Astrocyte (in vitro differentiated cells and primary cell): ENCODE measurements around the gene MYO3B. TPM values are rescaled to one million over a fixed set of nuclear protein-coding genes. Genes with fewer than 3 reads are reported as not detected.

Experiments
- DNase-seq: peaks from one replicate; pipeline ENCODE4 v3.0.0-alpha.2; 2010; ENCODE audit warnings: low read depth
- FAIRE-seq: peaks from 2 replicates; lab custom pipeline; 2011; peaks lifted over from hg19 to GRCh38; lab: Jason Lieb, UNC
- H2AFZ ChIP-seq: 2 replicates; pipeline ENCODE4 v1.6.0; 2012; ENCODE audit warnings: low read depth, low read length, inconsistent platforms
- H3K27ac ChIP-seq: 2 replicates; pipeline ENCODE4 v1.5.1; 2011; ENCODE audit warnings: low read depth, low read length, inconsistent platforms
- H3K27me3 ChIP-seq: 2 replicates; pipeline ENCODE4 v1.6.0; 2011; ENCODE audit warnings: low read length, inconsistent platforms; ENCODE audit not compliant: insufficient read depth
- H3K36me3 ChIP-seq: 2 replicates; pipeline ENCODE4 v1.5.1; 2011; ENCODE audit warnings: low read length, inconsistent platforms; ENCODE audit not compliant: insufficient read depth
- H3K4me1 ChIP-seq: 2 replicates; pipeline ENCODE4 v1.5.1; 2011; ENCODE audit warnings: low read length, inconsistent platforms; ENCODE audit not compliant: insufficient read depth
- H3K4me2 ChIP-seq: 2 replicates; pipeline ENCODE4 v1.6.0; 2012; ENCODE audit warnings: low read length, inconsistent platforms
- H3K4me3 ChIP-seq: 2 replicates; pipeline ENCODE4 v1.5.1; 2011; ENCODE audit warnings: low read depth, mild to moderate bottlenecking, low read length, inconsistent platforms; ENCODE audit not compliant: insufficient read depth
- H3K79me2 ChIP-seq: 2 replicates; pipeline ENCODE4 v1.6.0; 2012; ENCODE audit warnings: mild to moderate bottlenecking, low read length, inconsistent platforms; ENCODE audit not compliant: insufficient read depth
- H3K9ac ChIP-seq: 2 replicates; pipeline ENCODE4 v1.6.0; 2012; ENCODE audit warnings: mild to moderate bottlenecking, low read length, inconsistent platforms
- H3K9me3 ChIP-seq: 2 replicates; pipeline ENCODE4 v1.5.1; 2012; ENCODE audit warnings: low read depth, mild to moderate bottlenecking, low read length, inconsistent platforms; ENCODE audit not compliant: insufficient read depth
- H4K20me1 ChIP-seq: 2 replicates; pipeline ENCODE4 v1.6.0; 2012; ENCODE audit warnings: low read length, inconsistent platforms; ENCODE audit not compliant: insufficient read depth
- H3K27ac Mint-ChIP-seq: one replicate; pipeline ENCODE4 v1.8.0; 2021; ENCODE audit warnings: mild to moderate bottlenecking, mixed read lengths; ENCODE audit not compliant: unreplicated experiment
- H3K27me3 Mint-ChIP-seq: one replicate; pipeline ENCODE4 v1.8.0; 2021; ENCODE audit warnings: low read depth, mixed read lengths; ENCODE audit not compliant: unreplicated experiment
- H3K36me3 Mint-ChIP-seq: one replicate; pipeline ENCODE4 v1.8.0; 2021; ENCODE audit warnings: low read depth, mixed read lengths; ENCODE audit not compliant: unreplicated experiment
- H3K4me1 Mint-ChIP-seq: one replicate; pipeline ENCODE4 v1.8.0; 2021; ENCODE audit warnings: low read depth, mixed read lengths; ENCODE audit not compliant: unreplicated experiment
- H3K4me3 Mint-ChIP-seq: one replicate; pipeline ENCODE4 v1.8.0; 2021; ENCODE audit warnings: mild to moderate bottlenecking, moderate library complexity, mixed read lengths; ENCODE audit not compliant: unreplicated experiment
- H3K9me3 Mint-ChIP-seq: one replicate; pipeline ENCODE4 v1.8.0; 2021; ENCODE audit warnings: mild to moderate bottlenecking, mixed read lengths; ENCODE audit not compliant: unreplicated experiment
- EZH2 ChIP-seq: IDR thresholded peaks from 2 replicates; pipeline ENCODE4 v1.6.1; 2012; ENCODE audit warnings: mild to moderate bottlenecking, low read length, inconsistent platforms; ENCODE audit not compliant: insufficient read depth
- total RNA-seq: library from RNA; stranded (reverse); gene quantifications from 2 replicates; pipeline ENCODE4 v1.2.1, GENCODE V29; 2021
- TF ChIP-seq, protein P1 (sequence below): IDR thresholded peaks from 2 replicates; pipeline ENCODE4 v1.5.1; 2011; ENCODE audit warnings: low read depth, mild to moderate bottlenecking, inconsistent platforms, low read length, moderate library complexity; ENCODE audit not compliant: insufficient read depth

The MYO3B gene
- total RNA-seq, 1 donor from 2014 or later = not detected

GRCh38 chr2:170393861-170394498 lies 216.0 kb downstream of the MYO3B start:
- Mint-ChIP-seq H3K36me3 (no peaks in the 10 kb centered on the region), H3K27me3 (peaks cover 24% of the 10 kb centered on the region)
- no peak overlapping the region for H3K4me3 ChIP-seq

DNA sequence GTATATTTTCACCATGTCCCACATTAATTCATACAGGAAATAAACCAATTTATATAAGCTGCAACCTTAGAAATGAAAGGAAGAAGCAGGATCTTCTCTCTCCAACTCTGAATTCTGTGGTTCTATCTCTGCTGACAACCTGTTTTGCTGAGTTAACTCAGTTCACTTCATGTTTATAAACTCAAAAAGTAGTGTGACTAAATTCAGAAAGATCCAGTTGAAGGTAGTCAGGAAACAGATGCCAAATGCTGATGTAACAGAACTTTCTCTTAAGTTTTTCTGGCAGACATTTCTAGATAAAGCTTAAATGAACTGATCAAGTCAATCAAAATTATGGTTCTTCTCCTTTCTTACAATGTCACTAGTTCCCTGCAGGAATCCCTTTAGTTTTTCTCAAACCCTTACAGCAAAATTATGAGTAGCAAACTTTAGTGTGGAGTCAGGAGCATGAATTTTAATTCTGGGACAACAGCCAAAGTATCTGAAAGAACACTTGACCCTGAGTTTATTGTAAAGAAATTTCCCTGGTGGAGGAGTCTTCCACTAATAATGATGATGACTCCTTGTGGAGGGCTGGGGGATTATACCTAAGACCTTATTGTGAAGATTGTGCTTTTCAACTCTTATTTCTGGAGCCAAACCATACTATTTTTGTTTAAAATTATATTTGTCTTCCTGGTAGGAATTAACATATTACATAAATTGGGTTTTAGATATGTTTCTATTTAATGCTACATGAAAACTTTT lies 216.9 kb downstream of the MYO3B start:
- H2AFZ ChIP-seq = no peak overlapping the region
- no peak for FAIRE-seq
- H3K27me3 ChIP-seq = peaks cover 15% of the 10 kb centered on the region
- DNase-seq = no peak
- H3K9me3 ChIP-seq = no peaks in the 10 kb centered on the region
- H3K9ac ChIP-seq = no peak overlapping the region
- H3K4me3 ChIP-seq = no peak overlapping the region
- Mint-ChIP-seq H3K4me3 (no peak overlapping the region), H3K27me3 (peaks cover 23% of the 10 kb centered on the region), H3K4me1 (no peaks in the 10 kb centered on the region), H3K36me3 (no peaks in the 10 kb centered on the region), H3K9me3 (no peaks in the 10 kb centered on the region), H3K27ac (no peak overlapping the region)
- no peak overlapping the region for H3K27ac ChIP-seq
- no peaks in the 10 kb centered on the region for H3K4me1 ChIP-seq
- no peak overlapping the region for H3K4me2 ChIP-seq
- no peaks in the 10 kb centered on the region for H3K79me2 ChIP-seq
- no peaks in the 10 kb centered on the region for H3K36me3 ChIP-seq
- no peak for TF ChIP-seq EZH2
- TF ChIP-seq, protein P1, sequence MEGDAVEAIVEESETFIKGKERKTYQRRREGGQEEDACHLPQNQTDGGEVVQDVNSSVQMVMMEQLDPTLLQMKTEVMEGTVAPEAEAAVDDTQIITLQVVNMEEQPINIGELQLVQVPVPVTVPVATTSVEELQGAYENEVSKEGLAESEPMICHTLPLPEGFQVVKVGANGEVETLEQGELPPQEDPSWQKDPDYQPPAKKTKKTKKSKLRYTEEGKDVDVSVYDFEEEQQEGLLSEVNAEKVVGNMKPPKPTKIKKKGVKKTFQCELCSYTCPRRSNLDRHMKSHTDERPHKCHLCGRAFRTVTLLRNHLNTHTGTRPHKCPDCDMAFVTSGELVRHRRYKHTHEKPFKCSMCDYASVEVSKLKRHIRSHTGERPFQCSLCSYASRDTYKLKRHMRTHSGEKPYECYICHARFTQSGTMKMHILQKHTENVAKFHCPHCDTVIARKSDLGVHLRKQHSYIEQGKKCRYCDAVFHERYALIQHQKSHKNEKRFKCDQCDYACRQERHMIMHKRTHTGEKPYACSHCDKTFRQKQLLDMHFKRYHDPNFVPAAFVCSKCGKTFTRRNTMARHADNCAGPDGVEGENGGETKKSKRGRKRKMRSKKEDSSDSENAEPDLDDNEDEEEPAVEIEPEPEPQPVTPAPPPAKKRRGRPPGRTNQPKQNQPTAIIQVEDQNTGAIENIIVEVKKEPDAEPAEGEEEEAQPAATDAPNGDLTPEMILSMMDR = no peak
- H4K20me1 ChIP-seq = no peaks in the 10 kb centered on the region

More at GRCh38 chr2:170393861-170394498, 216.0 kb downstream of the MYO3B start:
- H3K4me1 Mint-ChIP-seq = no peaks in the 10 kb centered on the region
- TF ChIP-seq, protein P1 = no peak
- TF ChIP-seq EZH2 = no peak
- DNase-seq (no peak), FAIRE-seq (no peak)
- no peak overlapping the region for H3K27ac ChIP-seq
- H2AFZ ChIP-seq = no peak overlapping the region
- H3K27me3 ChIP-seq = peaks cover 15% of the 10 kb centered on the region
- no peak overlapping the region for H3K9ac ChIP-seq
- no peaks in the 10 kb centered on the region for H3K4me1 ChIP-seq
- H3K4me3 Mint-ChIP-seq = no peak overlapping the region
- no peaks in the 10 kb centered on the region for H3K79me2 ChIP-seq
- H3K27ac Mint-ChIP-seq = no peak overlapping the region
- H3K9me3 ChIP-seq = no peaks in the 10 kb centered on the region
- no peak overlapping the region for H3K4me2 ChIP-seq
- no peaks in the 10 kb centered on the region for H3K36me3 ChIP-seq
- H3K9me3 Mint-ChIP-seq = no peaks in the 10 kb centered on the region
- H4K20me1 ChIP-seq = no peaks in the 10 kb centered on the region
